HG02884 (cell line): ENCODE measurements around the gene FAM149B1.
A peak's percentile ranks its signal among the peaks of the same experiment; 100 is the strongest.
"Not testable (repeated sequence)": the region's sequence is repeated elsewhere in the genome, so short reads cannot be mapped to it uniquely, and the experiment has no call there.

Source experiments
- ATAC-seq: cut with Tn5 transposase; IDR thresholded peaks from one replicate; pipeline ENCODE4 v1.9.1; 2021; ENCODE audit warnings: mild to moderate bottlenecking, moderate library complexity; ENCODE audit not compliant: unreplicated experiment

FAM149B1 gene

DNA sequence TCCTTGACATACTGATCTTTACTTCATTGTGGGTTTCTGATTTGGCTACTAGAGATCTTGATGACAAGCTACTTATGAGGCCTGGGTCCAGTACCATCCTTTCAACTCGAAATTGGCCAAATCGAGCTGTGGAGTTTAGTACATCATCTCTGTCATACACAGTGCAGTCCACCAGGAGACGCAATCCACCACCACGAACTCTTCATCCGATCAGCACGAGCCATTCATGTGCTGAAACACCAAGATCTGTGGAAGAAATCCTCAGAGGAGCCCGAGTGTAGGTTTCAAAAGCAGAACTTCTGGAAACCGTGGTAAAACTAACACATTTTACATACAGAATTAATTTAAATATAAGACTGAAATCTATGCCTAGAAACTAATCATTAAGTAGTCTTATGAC is 65.0 kb downstream of the FAM149B1 start:
- no peak for ATAC-seq

DNA sequence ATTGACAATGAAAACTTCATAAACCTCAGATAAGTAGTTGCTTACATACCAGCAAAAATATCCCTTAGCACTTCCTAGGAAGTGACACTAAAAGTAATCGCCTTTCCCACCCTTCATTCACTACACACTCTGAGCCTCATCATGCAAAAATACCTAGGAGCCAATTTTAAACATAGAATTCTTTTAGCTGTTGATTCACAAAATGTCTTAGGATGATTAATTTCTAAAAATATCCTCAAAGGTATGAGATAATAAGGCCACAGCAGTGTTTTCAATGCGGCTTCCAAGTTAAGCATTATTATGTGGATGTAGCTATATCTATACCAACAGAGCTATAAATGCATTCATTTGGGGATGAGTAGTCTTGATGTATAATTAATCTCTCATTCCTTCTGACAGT is 66.0 kb downstream of the FAM149B1 start:
- no peak for ATAC-seq

DNA sequence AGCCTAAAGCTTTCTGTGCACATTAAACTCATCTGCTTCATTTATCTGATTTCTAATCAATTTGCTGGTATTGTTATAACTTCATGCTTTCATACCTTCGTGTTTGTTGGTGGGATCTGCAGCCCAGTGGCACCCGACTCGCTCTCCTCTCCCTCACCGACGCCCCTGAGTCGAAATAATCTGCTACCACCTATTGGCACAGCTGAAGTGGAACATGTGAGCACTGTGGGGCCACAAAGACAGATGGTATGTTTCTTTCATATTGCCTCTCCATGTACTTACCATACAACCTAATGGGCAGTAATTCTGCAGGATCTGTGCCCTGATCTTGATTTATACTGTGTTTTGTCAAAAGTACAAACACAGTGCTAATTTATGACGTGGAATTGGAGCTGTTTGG is 66.8 kb downstream of the FAM149B1 start:
- no peak for ATAC-seq

DNA sequence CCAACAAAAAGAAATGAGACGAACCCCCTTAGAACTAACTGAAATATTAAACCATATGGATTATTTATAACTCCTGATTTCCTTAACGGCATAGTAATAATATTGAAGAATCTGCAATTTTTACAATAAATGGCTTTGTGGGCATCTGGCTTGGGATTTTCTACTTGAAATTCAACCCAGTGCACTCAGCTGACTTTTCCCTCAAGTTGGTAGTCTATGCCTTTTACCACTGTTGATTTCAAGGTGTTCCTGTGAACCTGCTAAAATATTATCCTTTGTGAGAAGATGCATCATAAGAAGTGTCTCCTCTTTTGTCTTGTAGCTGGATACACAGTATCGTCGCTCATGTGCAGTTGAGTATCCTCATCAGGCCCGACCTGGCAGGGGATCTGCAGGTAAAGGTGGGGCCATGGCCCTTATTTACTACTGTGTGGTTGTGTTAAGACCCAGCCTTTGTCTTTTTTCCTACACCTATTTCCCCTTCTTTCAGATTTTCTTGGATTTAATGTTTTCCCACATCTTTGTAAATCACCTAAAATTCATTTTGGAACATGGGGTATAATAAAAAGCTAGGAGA is 71.2 kb downstream of the FAM149B1 start:
- no peak for ATAC-seq

DNA sequence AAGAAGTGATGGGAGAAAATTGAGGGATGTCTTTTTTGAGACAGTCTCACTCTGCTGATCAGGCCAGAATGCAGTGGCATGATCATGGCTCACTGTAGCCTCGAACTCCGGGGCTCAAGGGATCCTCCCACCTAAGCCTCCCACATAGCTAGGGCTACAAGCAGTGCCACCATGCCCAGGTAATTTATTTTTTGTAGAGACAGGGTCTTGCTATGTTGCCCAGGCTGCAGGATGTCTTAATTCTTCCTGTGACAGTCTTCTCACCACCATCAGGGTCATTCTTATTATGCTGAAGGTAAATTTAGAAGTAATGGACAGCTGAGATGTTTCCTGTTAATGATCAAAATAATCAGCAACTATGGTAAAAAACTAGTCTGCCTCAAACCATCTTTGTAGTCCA is 72.0 kb downstream of the FAM149B1 start:
- ATAC-seq, result no peak

DNA sequence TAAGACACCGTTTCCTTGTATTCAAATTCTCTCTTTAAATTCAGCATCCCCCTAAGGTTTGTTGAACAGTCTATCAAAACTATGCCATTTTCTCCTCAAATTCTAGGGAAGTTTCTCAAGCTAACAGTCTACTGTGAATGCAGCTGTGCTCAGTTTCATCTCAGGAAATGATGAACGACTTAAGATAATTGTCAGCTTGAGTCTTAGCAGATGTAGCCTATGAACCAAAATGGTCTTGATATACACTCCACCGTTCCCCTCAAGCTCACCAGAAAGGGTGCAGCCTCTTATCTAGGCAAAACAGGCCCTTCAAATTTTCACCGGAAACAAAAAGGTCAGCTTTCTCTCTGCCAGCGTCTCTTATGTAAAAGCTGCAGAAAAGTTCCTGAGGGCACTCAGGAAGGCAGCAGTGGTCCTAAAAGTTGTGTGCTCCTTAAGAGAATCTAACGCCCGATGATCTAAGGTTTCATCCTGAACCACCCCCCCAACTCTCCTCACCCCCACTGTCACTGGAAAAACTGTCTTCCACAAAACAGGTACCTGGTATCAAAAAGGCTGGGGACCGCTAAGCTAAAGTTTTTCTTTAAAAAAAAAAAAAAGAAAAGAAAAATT is 77.1 kb downstream of the FAM149B1 start:
- ATAC-seq, result no peak

DNA sequence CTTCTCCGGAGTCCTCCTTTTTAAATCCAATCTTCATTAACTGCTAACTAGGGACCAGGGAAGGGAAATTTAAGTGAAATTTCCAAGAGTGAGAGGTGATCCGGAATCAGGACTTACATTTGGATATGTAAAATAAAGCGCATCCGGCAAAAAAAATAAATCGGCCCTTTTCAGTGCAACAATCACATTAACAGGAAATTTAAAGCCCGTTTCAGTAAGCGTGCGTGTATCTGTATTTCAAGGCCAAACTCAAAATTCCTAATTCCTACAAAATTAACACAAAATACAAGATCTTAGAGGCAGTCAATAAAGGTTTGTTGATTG is 78.4 kb downstream of the FAM149B1 start:
- no peak for ATAC-seq

DNA sequence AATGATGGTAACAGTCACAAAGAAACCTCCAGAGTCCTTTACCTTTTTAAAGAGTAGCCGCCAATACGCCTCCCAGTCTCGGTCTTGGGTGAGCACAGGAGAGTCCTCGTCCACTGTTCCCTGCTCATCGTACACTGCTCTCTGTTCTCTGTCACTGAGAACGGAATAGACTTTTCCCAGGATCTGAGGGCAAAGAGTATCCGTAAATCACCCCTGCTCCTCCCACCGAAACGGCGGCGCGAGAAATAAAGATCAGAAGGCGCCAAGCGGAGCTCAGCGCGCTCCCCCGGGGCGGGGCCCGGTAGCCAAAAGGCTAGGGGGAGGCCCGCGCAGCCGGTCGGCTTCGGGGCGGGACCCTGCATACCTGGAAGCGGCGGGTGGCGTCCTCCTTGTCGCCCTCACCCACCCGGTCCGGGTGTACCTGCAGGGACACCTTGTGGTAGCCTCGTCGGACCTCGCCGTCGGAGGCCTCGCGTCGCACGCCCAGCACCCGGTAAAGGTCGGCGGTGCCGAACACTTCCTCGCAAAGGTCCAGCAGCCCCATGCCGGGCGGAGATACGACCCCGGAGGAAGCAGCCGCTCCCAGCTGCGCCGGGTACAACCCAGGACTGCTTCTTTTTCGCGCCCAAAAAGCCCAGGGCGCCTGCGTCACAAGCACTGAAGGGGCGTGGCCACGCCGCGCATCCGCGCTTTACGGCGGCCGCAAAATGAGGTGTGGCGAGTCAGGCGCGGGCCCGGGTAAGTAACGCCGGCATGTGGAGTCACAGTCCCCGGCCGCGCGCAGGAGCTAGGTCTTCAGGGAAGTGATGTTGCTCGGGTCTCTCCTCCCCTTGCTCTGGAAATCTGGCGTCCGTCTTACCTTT is 79.0 kb downstream of the FAM149B1 start, which contains the start of gene DNAJC9:
DNAJC9 (minus strand) TSS at position 610 of the 863 bp plus-strand sequence; CDS start at position 544, 66 bp downstream.
- ATAC-seq, result peak; percentile 83

DNA sequence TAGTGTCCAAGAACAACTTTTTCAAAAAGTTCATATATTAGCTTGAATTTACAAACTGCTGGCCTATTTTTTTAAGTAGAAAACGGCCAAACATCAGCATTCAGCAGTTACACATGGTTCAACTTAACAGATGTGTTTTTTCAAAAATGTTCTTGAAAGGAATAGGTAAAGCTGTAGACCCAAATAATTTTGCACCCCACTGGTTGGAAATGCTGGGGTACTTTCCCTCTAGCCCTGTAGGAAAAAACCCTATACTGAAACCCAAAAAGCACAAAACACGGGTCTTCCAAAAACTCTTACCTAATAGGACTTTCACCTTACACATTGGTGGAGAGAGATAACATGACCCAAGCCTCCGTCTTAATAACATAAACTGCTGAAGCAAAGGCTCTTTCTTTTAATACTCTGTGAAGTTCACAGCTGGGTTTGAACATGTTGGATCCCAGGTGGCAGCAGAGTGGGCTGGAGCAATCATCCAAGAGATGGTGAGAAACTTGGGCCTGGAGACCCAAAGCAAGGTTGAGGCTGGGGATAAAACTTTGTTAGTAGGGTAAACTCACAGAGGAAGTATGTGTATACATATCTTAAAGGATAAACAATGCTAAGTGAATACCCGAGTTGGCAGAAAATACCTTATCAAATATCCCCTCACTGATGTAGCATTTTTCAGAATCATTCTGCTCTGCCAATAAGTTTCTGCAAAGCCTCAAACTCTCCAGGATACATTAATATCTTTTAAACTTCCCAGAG is 79.8 kb downstream of the FAM149B1 start:
- ATAC-seq, result no peak

DNA sequence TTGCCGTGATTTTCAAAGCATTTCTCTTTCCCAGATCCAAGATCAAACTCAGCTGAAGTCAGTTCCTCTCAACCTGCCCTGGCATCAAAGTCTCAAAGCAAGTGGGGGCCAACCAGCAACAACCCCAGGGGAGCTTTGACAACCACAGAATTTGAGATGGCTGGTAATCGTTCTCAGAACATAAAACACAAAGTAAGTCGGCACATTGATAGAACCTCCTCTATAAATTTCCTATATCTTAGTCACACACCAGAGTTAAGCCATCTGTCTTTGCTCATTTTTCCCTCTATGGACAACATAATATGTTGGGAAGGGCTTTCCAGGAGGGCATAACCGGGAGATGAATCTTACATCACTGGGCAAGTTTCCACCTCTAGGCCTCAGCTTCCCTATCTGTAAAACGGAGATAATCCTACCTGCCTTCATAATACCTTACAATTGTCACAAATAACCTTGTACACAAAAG is 80.4 kb downstream of the FAM149B1 start:
- ATAC-seq, result no peak

DNA sequence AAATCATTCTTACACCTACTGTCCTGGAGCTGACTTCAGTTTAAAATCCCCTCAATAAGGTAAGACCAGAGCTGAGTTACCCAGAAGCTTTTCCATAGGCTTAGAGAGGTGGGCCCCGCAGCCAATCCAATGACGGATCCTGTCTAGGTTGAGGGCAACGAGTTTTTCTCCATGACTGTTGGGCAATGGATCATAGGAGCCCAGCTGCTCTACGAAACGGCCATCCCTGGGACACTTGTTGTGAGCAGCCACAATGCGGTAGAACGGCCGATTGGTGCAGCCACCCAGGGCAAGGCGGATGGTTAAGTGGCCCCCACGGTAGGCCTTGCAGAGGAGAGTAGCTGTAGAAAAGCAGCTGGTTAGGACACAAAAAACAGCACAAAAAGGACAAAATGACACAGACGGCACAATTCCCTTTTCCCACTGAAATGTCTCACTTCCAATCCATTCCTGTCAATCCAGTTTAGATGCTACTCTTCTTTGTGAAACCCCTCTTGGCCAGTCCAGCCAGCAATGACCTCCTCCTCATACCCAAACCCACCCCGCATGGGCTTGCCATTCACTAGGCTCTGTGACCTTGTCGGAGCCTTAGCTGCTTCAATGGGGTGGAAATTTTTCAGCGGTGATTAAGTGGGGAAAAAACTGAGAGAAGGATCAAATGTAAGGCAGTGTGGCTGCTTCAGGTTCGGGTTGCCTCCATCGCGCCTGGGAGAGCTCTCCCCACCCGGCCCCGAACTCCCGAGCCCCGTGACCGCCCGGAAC is 83.9 kb downstream of the FAM149B1 start:
- ATAC-seq, result peak; percentile 42

DNA sequence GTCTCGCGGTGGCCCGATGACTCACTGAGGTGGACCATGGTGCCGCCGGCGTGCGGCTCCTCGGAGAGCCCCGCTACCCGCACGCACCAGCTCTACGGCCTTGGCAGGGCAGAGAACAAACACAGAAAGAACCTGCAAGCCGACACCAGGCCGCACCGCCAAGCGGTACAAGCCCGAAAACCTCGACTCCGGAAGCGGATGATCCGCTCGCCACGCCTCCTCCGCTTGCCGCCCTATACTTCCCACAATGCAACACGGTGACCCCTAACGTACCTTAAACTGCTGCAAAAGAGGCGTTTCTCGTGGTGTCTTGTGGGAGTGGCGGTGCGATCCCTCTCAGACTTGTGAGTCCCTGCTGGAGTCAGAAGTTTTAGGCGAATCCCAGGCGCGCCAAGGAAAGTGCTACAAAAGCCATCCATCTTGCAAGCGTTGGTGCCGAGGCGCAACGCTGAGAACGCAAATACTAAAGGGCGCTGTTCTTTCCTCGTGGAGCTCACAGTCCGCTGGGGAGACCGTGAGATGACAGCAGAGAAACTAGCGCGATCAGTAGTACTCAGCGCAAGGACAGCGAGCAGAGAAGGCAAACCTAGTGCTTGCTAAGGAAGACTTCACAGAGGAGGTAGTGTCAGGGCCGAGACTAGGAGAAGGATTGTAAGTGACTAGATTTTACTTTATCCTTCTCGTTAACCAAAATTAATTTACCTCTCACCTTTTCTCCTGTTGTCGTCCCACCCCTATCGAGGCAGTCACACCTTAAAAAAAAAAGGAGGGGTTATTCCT is 84.7 kb downstream of the FAM149B1 start, which contains the start of gene MRPS16:
MRPS16 (minus strand) TSS at position 200 of the 780 bp plus-strand sequence; CDS start at position 38, 162 bp downstream.
- peak; percentile 72 for ATAC-seq

DNA sequence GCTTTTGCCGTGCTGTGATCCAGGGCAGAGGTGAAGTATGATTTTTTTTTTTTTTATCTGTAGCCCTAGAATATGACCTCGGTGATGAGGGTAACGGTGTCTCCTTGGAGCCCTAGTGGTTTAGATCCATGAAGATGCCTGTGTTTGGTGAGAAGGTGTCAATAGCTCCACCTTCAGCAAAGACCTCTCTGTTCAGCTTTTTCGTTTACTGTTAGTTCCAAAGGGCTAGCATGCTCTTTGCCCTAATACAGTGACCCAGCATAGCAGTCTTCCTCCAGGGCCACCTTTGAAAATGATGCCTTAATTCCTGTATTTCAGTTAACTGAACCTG is 85.3 kb downstream of the FAM149B1 start:
- no peak for ATAC-seq

DNA sequence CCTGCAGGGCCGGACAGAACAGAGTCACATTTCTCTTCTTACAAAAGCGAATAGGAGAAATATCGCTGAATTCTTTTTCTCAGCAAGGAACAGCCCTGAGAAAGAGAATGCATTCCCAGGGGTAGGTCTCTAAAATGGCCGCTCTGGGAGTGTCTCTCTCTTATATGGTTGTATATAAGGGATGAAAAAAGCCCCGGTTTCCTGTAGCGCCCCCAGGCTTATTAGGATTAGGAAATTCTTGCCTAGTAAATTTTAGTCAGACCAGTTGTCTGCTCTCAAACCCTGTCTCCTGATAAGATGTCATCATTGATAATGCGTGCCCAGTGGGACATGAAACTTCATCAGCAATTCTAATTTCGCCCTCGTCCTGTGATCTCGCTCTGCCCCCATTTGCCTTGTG is 90.7 kb downstream of the FAM149B1 start:
- ATAC-seq, result not testable (repeated sequence)

DNA sequence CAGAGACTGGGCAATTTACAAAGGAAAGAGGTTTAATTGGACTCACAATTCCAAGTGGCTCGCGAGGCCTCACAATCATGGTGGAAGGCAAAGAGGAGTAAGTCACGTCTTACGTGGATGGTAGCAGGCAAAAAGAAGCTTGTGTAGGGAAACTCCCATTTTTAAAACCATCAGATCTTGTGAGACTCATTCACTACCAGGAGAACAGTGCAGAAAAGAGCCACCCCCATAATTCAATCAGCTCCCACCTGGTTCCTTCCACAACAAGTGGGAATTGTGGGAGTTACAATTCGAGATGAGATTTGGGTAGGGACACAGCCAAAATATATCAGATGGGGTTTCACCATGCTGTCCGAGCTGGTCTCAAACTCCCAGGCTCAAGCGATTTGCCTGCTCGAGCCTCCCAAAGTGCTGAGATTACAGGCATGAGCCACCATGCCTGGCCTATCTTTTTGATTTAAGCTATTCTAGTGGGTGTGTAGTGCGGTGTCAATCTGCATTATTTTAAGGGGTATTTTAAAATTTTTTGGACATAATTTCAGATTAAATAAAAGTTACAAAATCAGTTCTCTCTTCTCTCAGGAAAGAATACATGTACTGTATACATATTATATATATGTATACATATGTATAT is 93.6 kb downstream of the FAM149B1 start:
- ATAC-seq, result no peak

DNA sequence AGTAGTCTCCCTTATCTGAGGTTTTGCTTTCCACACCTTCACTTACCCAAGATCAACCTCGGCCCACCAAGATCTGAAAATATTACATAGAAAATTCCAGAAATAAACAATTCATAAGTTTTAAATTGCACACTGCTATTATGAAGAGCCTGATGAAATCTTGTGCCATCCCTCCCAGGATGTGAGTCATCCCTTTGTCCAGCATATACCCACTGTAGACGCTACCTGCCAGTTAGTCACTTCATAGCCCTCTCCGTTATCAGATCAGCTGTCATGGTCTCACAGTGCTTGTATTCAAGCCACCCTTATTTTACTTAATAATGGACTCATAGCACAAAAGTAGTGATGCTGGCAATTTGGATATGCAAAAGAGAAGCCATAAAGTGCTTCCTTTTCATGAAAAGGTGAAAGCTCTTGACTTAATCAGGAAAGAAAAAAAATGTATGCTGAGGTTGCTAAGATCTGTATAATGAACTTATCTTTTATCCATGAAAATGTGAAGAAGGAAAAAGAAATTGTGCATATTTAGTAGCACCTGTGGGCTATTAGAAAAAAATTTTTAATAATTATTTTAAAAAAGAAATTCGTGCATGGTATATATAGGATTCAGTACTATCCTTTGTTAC is 94.3 kb downstream of the FAM149B1 start:
- ATAC-seq, result no peak

DNA sequence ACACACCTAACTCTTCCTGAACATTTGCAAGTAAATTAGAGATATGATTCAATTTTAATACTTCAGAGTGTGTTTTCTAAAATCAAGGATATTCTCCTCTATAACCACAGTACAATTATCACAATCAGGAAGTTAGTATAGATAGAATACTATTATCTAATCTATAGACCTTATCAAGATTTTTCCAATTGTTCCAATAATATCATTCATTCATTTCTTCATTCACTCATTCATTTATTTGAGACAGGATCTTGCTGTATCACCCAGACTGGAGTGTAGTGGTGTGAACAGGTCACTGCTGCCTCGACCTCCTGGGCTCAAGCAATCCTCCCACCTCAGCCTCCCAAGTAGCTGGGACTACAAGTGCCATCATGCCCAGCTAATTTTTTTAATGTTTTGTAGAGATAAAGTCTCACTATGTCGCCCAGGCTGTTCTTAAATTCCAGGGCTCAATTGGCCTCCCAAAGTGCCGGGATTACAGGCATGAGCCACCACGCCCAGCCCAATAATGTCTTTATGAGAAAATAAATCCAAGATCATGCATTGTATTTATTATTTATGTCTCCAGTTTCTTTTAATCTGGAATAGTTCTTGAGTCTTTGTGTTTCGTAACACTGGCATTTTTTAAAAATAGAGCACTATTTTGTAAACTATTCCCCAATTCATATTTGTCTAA is 95.1 kb downstream of the FAM149B1 start:
- ATAC-seq, result no peak

DNA sequence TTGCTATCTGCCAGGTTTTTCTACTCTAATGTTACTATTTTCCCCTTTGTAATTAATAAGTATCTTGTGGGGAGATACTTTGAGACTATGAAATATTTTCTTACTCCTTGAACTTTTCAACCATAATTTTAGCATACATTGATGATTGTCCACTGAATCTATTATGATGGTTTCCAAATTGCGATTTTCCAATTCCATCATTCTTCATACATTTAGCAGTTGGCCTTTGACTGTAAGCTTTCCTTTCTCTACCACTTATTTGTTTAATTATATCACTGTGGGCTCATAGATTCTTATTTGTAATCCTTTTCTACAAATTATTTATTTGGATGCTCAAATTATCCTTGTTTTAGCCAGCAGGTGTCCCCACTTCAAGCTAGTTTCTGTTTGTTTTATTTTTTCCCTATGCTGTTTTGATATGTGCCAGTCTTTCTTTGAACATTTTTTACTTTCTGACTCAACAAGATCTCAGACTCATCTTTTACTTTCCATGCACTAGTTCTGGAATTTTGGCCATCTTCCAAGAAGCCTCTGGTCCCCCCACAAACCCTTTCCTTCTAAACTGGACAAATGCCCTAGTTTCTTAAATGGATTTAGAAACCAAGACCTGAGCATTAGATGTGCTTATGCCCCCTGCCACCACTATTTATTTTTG is 95.9 kb downstream of the FAM149B1 start:
- no peak for ATAC-seq
